HCEC 1CT (cell line): Measurements from ENCODE around the gene NECTIN4.

Experiments used
- DNase-seq: peaks from one replicate; pipeline ENCODE4 v3.0.0-alpha.2; 2017

Gene NECTIN4

GRCh38 chr1:161111117-161111516 is 21.8 kb upstream of the NECTIN4 start:
- DNase-seq: no peak

- peak; percentile 13 for DNase-seq
Measured at GRCh38 chr1:161106431-161106830, 17.1 kb upstream of the NECTIN4 start.

GRCh38 chr1:161100556-161100955 is 11.2 kb upstream of the NECTIN4 start:
- no peak for DNase-seq

- no peak for DNase-seq
Measured at GRCh38 chr1:161099090-161099802, 9.9 kb upstream of the NECTIN4 start.

- peak; percentile 61 for DNase-seq
Measured at GRCh38 chr1:161098210-161099068, 9.1 kb upstream of the NECTIN4 start, which contains the start of gene KLHDC9. KLHDC9 (plus strand) TSS chr1:161098361; CDS start chr1:161098536, 175 bp downstream.

- DNase-seq: peak; percentile 78
Measured at GRCh38 chr1:161096530-161096929, 7.2 kb upstream of the NECTIN4 start.

- DNase-seq: no peak
Measured at GRCh38 chr1:161096015-161096414, 6.7 kb upstream of the NECTIN4 start.

- no peak for DNase-seq
Measured at GRCh38 chr1:161095230-161095629, 5.9 kb upstream of the NECTIN4 start.

GRCh38 chr1:161094481-161094880 is 5.1 kb upstream of the NECTIN4 start:
- DNase-seq: no peak

GRCh38 chr1:161092621-161093028 is 3.3 kb upstream of the NECTIN4 start:
- DNase-seq: peak; percentile 50

- DNase-seq: no peak
Measured at GRCh38 chr1:161091796-161092507, 2.6 kb upstream of the NECTIN4 start.

GRCh38 chr1:161091093-161091492 is 1.7 kb upstream of the NECTIN4 start:
- DNase-seq: no peak

GRCh38 chr1:161090617-161091016 is 1.3 kb upstream of the NECTIN4 start:
- DNase-seq: no peak

GRCh38 chr1:161089938-161090337 is 580 bp upstream of the NECTIN4 start:
- DNase-seq: no peak

GRCh38 chr1:161088587-161089110 is 709 bp downstream of the NECTIN4 start:
- peak; percentile 75 for DNase-seq

GRCh38 chr1:161086457-161086856 is 2.9 kb downstream of the NECTIN4 start:
- no peak for DNase-seq

- DNase-seq: no peak
Measured at GRCh38 chr1:161085165-161085564, 4.2 kb downstream of the NECTIN4 start.

GRCh38 chr1:161084597-161084988 is 4.8 kb downstream of the NECTIN4 start:
- no peak for DNase-seq

GRCh38 chr1:161083748-161084596 is 5.4 kb downstream of the NECTIN4 start:
- DNase-seq: peak; percentile 4

- DNase-seq: peak; percentile 95
Measured at GRCh38 chr1:161082996-161083747, 6.2 kb downstream of the NECTIN4 start.

- DNase-seq: no peak
Measured at GRCh38 chr1:161082483-161082882, 6.9 kb downstream of the NECTIN4 start.
